Measurements from ENCODE around the gene AGAP1.

DNA sequence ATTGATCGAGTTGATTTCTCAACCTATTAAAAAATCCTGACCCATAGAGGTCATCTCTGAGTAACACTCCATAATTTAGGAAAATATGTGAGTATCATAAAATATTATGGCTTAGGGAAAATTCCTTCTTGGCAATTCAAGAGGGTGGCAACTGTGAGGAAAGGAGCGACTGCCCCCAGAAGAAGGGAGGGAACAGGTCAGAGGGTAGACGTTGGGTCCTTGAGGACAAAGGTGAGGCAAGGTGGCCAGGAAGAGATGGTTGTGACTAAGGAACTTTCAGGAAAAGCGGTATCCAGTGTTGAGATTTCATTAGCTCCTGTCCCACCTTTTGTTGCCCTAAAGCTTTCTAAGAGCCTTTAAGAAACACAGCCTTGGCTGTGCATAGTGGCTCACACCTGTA lies 10.5 kb upstream of the AGAP1 start:
- TF ChIP-seq, protein P1, sequence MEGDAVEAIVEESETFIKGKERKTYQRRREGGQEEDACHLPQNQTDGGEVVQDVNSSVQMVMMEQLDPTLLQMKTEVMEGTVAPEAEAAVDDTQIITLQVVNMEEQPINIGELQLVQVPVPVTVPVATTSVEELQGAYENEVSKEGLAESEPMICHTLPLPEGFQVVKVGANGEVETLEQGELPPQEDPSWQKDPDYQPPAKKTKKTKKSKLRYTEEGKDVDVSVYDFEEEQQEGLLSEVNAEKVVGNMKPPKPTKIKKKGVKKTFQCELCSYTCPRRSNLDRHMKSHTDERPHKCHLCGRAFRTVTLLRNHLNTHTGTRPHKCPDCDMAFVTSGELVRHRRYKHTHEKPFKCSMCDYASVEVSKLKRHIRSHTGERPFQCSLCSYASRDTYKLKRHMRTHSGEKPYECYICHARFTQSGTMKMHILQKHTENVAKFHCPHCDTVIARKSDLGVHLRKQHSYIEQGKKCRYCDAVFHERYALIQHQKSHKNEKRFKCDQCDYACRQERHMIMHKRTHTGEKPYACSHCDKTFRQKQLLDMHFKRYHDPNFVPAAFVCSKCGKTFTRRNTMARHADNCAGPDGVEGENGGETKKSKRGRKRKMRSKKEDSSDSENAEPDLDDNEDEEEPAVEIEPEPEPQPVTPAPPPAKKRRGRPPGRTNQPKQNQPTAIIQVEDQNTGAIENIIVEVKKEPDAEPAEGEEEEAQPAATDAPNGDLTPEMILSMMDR (IDR thresholded peaks at IDR 0.05) = no peak
- no peak for TF ChIP-seq POLR2A (IDR thresholded peaks at IDR 0.05)
- TF ChIP-seq EP300 (IDR thresholded peaks at IDR 0.05) = no peak
